Coronary artery (tissue), 2 donors: Measurements from ENCODE around the gene MOV10L1.
A peak's percentile ranks its signal among the peaks of the same experiment; 100 is the strongest.
"Not testable (repeated sequence)": the region's sequence is repeated elsewhere in the genome, so short reads cannot be mapped to it uniquely, and the experiment has no call there.

ENCODE experiments used
- DNase-seq: peaks from one replicate; pipeline ENCODE4 v3.0.0-alpha.2; 2017; ENCODE audit warnings: low spot score
- H3K27ac ChIP-seq, 2 donors: fragments of 200-600 bp; sonication (generic); one replicate each; pipeline ENCODE4 v1.5.1; 2016 to 2019
- H3K4me3 ChIP-seq: fragments of 200-600 bp; sonication (generic); 2 replicates; pipeline ENCODE4 v1.5.1; 2016; ENCODE audit warnings: mild to moderate bottlenecking, moderate library complexity
- CTCF ChIP-seq: fragments of 200-600 bp; sonication (generic); IDR thresholded peaks from one replicate; pipeline ENCODE4 v1.5.1; 2019; ENCODE audit warnings: antibody characterized with exemption

The MOV10L1 gene

GRCh38 chr22:50086526-50086925, 3.3 kb upstream of the MOV10L1 start:
- no peak for DNase-seq
- Histone ChIP-seq H3K4me3 (no peak overlapping the region), H3K27ac (peak overlapping the region in 1 of 2 donors; percentile 41)
- TF ChIP-seq CTCF = no peak

- not testable (repeated sequence) for H3K4me3 ChIP-seq, DNase-seq
- peak overlapping the region in 1 of 2 donors; percentile 41 for H3K27ac ChIP-seq
Measured at GRCh38 chr22:50086975-50087374, 2.8 kb upstream of the MOV10L1 start.

GRCh38 chr22:50087646-50088045, 2.2 kb upstream of the MOV10L1 start:
- no peak for TF ChIP-seq CTCF
- no peak for DNase-seq
- Histone ChIP-seq H3K4me3 (no peak overlapping the region), H3K27ac (no peak overlapping the region)

- no peak overlapping the region for H3K27ac ChIP-seq
- H3K4me3 ChIP-seq = no peak overlapping the region
- no peak for DNase-seq
- TF ChIP-seq CTCF = no peak
Measured at GRCh38 chr22:50088096-50088495, 1.7 kb upstream of the MOV10L1 start.

GRCh38 chr22:50089231-50089630, 575 bp upstream of the MOV10L1 start:
- no peak for DNase-seq
- no peak for TF ChIP-seq CTCF
- H3K27ac ChIP-seq = no peak overlapping the region
- no peak overlapping the region for H3K4me3 ChIP-seq

GRCh38 chr22:50090412-50090714, 557 bp downstream of the MOV10L1 start:
- DNase-seq = no peak
- H3K27ac ChIP-seq = no peak overlapping the region
- TF ChIP-seq CTCF = no peak
- H3K4me3 ChIP-seq = peak overlapping the region; percentile 14

GRCh38 chr22:50091092-50091768, 1.4 kb downstream of the MOV10L1 start:
- DNase-seq = no peak
- Histone ChIP-seq H3K4me3 (no peak overlapping the region), H3K27ac (no peak overlapping the region)
- TF ChIP-seq CTCF = no peak

GRCh38 chr22:50092342-50092741, 2.5 kb downstream of the MOV10L1 start:
- no peak overlapping the region for H3K4me3 ChIP-seq
- DNase-seq = no peak
- TF ChIP-seq CTCF = no peak
- H3K27ac ChIP-seq = no peak overlapping the region
